Gastrocnemius medialis (tissue), 4 donors: Measurements from ENCODE around the gene TCAP. TPM values are rescaled to one million over a fixed set of nuclear protein-coding genes. Genes with fewer than 3 reads are reported as not detected.

Experiments
- ATAC-seq, 2 donors: fragments of 150-250 bp; one replicate each; pipeline ENCODE4 v1.9.1; 2016
- DNase-seq, 2 donors: peaks; one replicate each; pipeline ENCODE4 v3.0.0-alpha.2; 2019
- H3K27ac ChIP-seq, 4 donors: fragments of 200-600 bp; sonication (generic); 1 replicate in 1 of 4; 2 replicates in 3 of 4; pipeline ENCODE4 v1.5.1; 2016 to 2018; ENCODE audit warnings: mild to moderate bottlenecking in 2 of 4, moderate library complexity in 1 of 4
- H3K27me3 ChIP-seq, 3 donors: fragments of 200-600 bp; sonication (generic) in 2 of 3; 1 replicate in 1 of 3; 2 replicates in 2 of 3; pipeline versions ENCODE4 v1.5.1 to v1.6.0; 2016 to 2019; ENCODE audit warnings: mild to moderate bottlenecking in 1 of 3, moderate library complexity in 1 of 3
- H3K36me3 ChIP-seq, 2 donors: fragments of 200-600 bp; sonication (generic) in 1 of 2; one replicate each; pipeline ENCODE4 v1.5.1; 2017 to 2018
- H3K4me1 ChIP-seq, 2 donors: fragments of 200-600 bp; sonication (generic) in 1 of 2; one replicate each; pipeline ENCODE4 v1.5.1; 2016 to 2017; ENCODE audit warnings: mild to moderate bottlenecking in 2 of 2
- H3K4me3 ChIP-seq, 4 donors: fragments of 200-600 bp; sonication (generic) in 3 of 4; 1 replicate in 1 of 4; 2 replicates in 3 of 4; pipeline ENCODE4 v1.5.1; 2016 to 2019; ENCODE audit warnings: mild to moderate bottlenecking in 2 of 4
- H3K9me3 ChIP-seq, 3 donors: fragments of 200-600 bp; sonication (generic) in 2 of 3; 1 replicate in 1 of 3; 2 replicates in 2 of 3; pipeline ENCODE4 v1.5.1; 2016 to 2019
- POLR2A ChIP-seq, 2 donors: fragments of 450-650 bp; IDR thresholded peaks; one replicate each; pipeline ENCODE4 v1.6.1; 2017; ENCODE audit warnings: antibody characterized with exemption in 2 of 2, mild to moderate bottlenecking in 2 of 2, moderate library complexity in 2 of 2
- in situ Hi-C, 4 donors: fragments of 200-750 bp; cut with MboI; loops; one replicate each; pipeline versions ENCODE4 v1.15.0 to v1.8.0; 2017; ENCODE audit warnings: low sequenced_read_pairs in 4 of 4
- intact Hi-C: fragments of 100-400 bp; cut with DNase I; formaldehyde crosslinking; loops from one replicate; pipeline ENCODE4 v1.15.1; 2023; ENCODE audit warnings: low total_unique reads
- total RNA-seq, 4 donors: library from RNA; depleted of rRNA; stranded (reverse); fragments of >200 nt; gene quantifications; one replicate each; pipeline versions ENCODE4 v1.1.0 to v1.2.3, GENCODE V29; 2016
- TF ChIP-seq, protein P1 (sequence below), 5 experiments: fragments of 450-650 bp in 3 of 5; fragments of 200-600 bp in 2 of 5; sonication (generic) in 2 of 5; IDR thresholded peaks in 4 of 5; conservative IDR thresholded peaks in 1 of 5; 1 replicate in 4 of 5; 2 replicates in 1 of 5; pipeline ENCODE4 v1.5.1; 2016 to 2019; ENCODE audit warnings: antibody characterized with exemption in 5 of 5, mild to moderate bottlenecking in 3 of 5, moderate library complexity in 3 of 5

The TCAP gene
- total RNA-seq, 4 donors from 2014 or later: 1,768 to 3,088 (median 2,493) TPM

DNA sequence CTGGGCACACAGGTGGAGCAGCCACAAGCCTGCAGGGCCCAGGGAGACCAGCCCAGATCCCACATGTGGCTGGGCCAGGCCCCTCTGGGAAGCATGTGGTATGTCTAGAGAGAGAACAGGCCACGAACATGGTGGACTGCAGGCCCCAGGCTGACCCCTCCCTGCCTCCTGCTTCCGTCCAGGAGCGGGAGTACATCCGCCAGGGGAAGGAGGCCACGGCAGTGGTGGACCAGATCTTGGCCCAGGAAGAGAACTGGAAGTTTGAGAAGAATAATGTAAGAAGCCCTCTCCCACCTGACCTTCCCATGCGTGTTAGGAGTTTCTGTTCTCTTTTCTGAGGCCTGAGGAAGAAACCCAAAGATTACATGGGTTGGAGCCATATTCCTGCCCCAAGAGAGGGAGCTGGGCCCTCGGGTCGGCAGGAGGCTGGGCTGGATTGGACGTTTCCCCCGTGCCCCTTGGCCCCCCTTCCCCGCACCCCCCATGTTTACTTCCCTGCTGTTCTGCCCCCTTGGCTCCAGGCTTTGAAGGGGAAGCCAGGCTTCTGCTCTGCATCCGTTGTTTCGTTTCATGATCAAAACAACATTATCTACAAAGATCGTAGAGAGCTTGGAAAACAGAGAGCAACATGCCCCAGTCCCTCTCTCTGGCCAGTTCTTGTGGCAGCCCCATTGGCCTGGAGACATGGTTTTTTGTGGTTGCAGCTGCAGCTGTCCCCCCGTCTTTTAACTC is 5.7 kb upstream of the TCAP start:
- ATAC-seq (no peak), DNase-seq (no peak)
- Histone ChIP-seq H3K27ac (peak overlapping the region; percentile 96 to 99 (median 98)), H3K27me3 (no peaks in the 10 kb centered on the region), H3K4me3 (peak overlapping the region in 2 of 4 donors; percentile 33 to 38), H3K4me1 (peaks cover 59 to 60% of the 10 kb centered on the region in 2 donors), H3K9me3 (no peaks in the 10 kb centered on the region), H3K36me3 (peaks cover 0 to 6% of the 10 kb centered on the region in 2 donors)
- in situ Hi-C loops: no loop called here
- TF ChIP-seq POLR2A (IDR thresholded peaks at IDR 0.05): no peak
- TF ChIP-seq, protein P1, sequence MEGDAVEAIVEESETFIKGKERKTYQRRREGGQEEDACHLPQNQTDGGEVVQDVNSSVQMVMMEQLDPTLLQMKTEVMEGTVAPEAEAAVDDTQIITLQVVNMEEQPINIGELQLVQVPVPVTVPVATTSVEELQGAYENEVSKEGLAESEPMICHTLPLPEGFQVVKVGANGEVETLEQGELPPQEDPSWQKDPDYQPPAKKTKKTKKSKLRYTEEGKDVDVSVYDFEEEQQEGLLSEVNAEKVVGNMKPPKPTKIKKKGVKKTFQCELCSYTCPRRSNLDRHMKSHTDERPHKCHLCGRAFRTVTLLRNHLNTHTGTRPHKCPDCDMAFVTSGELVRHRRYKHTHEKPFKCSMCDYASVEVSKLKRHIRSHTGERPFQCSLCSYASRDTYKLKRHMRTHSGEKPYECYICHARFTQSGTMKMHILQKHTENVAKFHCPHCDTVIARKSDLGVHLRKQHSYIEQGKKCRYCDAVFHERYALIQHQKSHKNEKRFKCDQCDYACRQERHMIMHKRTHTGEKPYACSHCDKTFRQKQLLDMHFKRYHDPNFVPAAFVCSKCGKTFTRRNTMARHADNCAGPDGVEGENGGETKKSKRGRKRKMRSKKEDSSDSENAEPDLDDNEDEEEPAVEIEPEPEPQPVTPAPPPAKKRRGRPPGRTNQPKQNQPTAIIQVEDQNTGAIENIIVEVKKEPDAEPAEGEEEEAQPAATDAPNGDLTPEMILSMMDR (IDR thresholded peaks at IDR 0.05 in 4 of 5, conservative IDR thresholded peaks at IDR 0.05 in 1 of 5): no peak
- intact Hi-C loops: loop anchor here (5.0 to 10.0 kb wide), 2 partner anchors 93 to 465 kb away; partner anchors contain the start of gene CACNB1

GRCh38 chr17:39660011-39660360 is 5.2 kb upstream of the TCAP start:
- H3K9me3 ChIP-seq: no peaks in the 10 kb centered on the region
- H3K4me1 ChIP-seq: peaks cover 62 to 64% of the 10 kb centered on the region in 2 donors
- DNase-seq: no peak
- H3K4me3 ChIP-seq: peak overlapping the region in 3 of 4 donors; percentile 23 to 38 (median 33)
- intact Hi-C loops (loop anchor here (5.0 to 10.0 kb wide), 2 partner anchors 92 to 465 kb away; partner anchors contain the start of gene CACNB1), in situ Hi-C loops (no loop called here)
- H3K36me3 ChIP-seq: peaks cover 0 to 6% of the 10 kb centered on the region in 2 donors
- H3K27me3 ChIP-seq: no peaks in the 10 kb centered on the region
- no peak for ATAC-seq
- TF ChIP-seq, protein P1 (IDR thresholded peaks at IDR 0.05 in 4 of 5, conservative IDR thresholded peaks at IDR 0.05 in 1 of 5): no peak
- TF ChIP-seq POLR2A (IDR thresholded peaks at IDR 0.05): no peak
- H3K27ac ChIP-seq: peak overlapping the region; percentile 96 to 99 (median 98)

GRCh38 chr17:39660397-39661385 is 4.5 kb upstream of the TCAP start:
- Histone ChIP-seq H3K27me3 (no peaks in the 10 kb centered on the region), H3K4me3 (peak overlapping the region; percentile 23 to 38 (median 29)), H3K4me1 (peaks cover 68 to 70% of the 10 kb centered on the region in 2 donors), H3K27ac (peak overlapping the region; percentile 96 to 99 (median 98)), H3K9me3 (no peaks in the 10 kb centered on the region), H3K36me3 (peaks cover 0 to 6% of the 10 kb centered on the region in 2 donors)
- intact Hi-C loops: loop anchor here (5.0 to 10.0 kb wide), 2 partner anchors 92 to 466 kb away; partner anchors contain the start of gene CACNB1
- DNase-seq (peak; percentile 30 to 63), ATAC-seq (peak in 1 of 2 donors; percentile 3)
- in situ Hi-C loops: no loop called here
- TF ChIP-seq POLR2A (IDR thresholded peaks at IDR 0.05): no peak
- TF ChIP-seq, protein P1 (IDR thresholded peaks at IDR 0.05 in 4 of 5, conservative IDR thresholded peaks at IDR 0.05 in 1 of 5): no peak

DNA sequence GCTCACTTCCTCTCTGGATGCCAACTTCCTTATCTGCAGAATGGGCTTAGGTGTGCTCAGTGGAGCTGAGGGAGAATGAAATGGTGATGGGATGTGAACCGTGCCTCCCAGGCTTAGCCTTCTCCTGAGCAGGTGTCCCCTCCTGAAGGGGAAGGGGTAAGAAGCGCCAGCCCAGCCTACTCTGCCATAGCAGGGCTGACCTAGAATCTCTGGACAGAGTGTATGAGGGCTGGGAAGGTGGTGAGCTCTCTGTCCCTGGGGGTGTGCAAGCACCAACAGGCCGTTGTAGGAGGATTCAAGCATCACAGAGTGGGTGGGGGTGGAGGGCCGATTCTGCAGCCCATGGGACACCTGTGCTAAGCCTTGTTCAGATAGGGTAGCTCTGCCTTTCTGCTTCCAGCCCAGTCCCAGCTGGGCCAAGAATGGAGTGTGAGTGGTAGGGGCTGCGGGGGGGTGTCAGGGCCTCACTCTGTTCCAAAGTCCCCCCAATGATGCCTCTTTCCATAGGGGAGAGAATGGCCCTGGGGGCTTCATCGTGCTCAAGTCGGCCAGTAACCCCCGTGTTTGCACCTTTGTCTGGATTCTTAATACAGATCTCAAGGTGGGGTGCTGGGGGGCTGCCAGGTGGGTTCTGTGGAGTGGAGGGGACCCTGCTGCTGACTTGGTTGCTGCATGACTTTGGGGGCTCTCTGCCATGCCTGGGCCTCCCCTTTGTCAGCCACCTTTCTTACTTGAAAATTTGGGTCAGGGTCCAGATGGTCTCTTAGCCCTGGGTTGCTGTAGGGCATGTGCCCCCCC is 3.2 kb upstream of the TCAP start:
- H3K27me3 ChIP-seq: no peaks in the 10 kb centered on the region
- no peak for ATAC-seq
- peaks cover 0 to 6% of the 10 kb centered on the region in 2 donors for H3K36me3 ChIP-seq
- in situ Hi-C loops: no loop called here
- peak overlapping the region in 2 of 4 donors; percentile 33 to 38 for H3K4me3 ChIP-seq
- no peak for TF ChIP-seq POLR2A (IDR thresholded peaks at IDR 0.05)
- TF ChIP-seq, protein P1 (IDR thresholded peaks at IDR 0.05 in 4 of 5, conservative IDR thresholded peaks at IDR 0.05 in 1 of 5): no peak
- H3K9me3 ChIP-seq: no peaks in the 10 kb centered on the region
- intact Hi-C loops: loop anchor here (5.0 to 10.0 kb wide), 2 partner anchors 90 to 467 kb away; partner anchors contain the start of gene CACNB1
- peaks cover 79 to 82% of the 10 kb centered on the region in 2 donors for H3K4me1 ChIP-seq
- DNase-seq: no peak
- peak overlapping the region; percentile 96 to 99 (median 98) for H3K27ac ChIP-seq
